HFFc6 (cell line): ENCODE results near the gene MCHR1. TPM values are rescaled to one million over a fixed set of nuclear protein-coding genes. Genes with fewer than 3 reads are reported as not detected.

Source experiments
- DNase-seq: peaks from one replicate; pipeline ENCODE4 v3.0.0-alpha.2; 2018
- H3K27ac Mint-ChIP-seq: 2 replicates; pipeline ENCODE4 v1.8.0; 2020; ENCODE audit warnings: mild to moderate bottlenecking, mixed read lengths
- H3K27me3 Mint-ChIP-seq: 2 replicates; pipeline ENCODE4 v1.8.0; 2021; ENCODE audit warnings: mild to moderate bottlenecking, moderate library complexity, mixed read lengths; ENCODE audit not compliant: insufficient read depth
- H3K36me3 Mint-ChIP-seq: 2 replicates; pipeline ENCODE4 v1.8.0; 2021; ENCODE audit warnings: low read depth, mixed read lengths
- H3K4me1 Mint-ChIP-seq: 2 replicates; pipeline ENCODE4 v1.8.0; 2020; ENCODE audit warnings: low read depth, mixed read lengths
- H3K4me3 Mint-ChIP-seq: 2 replicates; pipeline ENCODE4 v1.8.0; 2020; ENCODE audit warnings: mild to moderate bottlenecking, moderate library complexity, mixed read lengths
- H3K9me3 Mint-ChIP-seq: 2 replicates; pipeline ENCODE4 v1.8.0; 2020; ENCODE audit warnings: mild to moderate bottlenecking, mixed read lengths
- total RNA-seq, 6 experiments: library from RNA; stranded (reverse); fragmentation: NEBNext Ultra II Directional; extraction: Animal tissue kit (Norgen Biotek cat#: 25700); gene quantifications; 2 replicates in 1 of 6; 3 replicates in 5 of 6; pipeline ENCODE4 v1.2.3, GENCODE V29; 2021
- TF ChIP-seq, protein P1 (sequence below): fragments of 200-600 bp; sonication (generic); IDR thresholded peaks from 2 replicates; pipeline ENCODE4 v1.5.0; 2021; ENCODE audit warnings: antibody characterized with exemption, mild to moderate bottlenecking

Gene MCHR1
- total RNA-seq, 6 experiments from 2014 or later: 0.28 TPM; not detected in 5

DNA sequence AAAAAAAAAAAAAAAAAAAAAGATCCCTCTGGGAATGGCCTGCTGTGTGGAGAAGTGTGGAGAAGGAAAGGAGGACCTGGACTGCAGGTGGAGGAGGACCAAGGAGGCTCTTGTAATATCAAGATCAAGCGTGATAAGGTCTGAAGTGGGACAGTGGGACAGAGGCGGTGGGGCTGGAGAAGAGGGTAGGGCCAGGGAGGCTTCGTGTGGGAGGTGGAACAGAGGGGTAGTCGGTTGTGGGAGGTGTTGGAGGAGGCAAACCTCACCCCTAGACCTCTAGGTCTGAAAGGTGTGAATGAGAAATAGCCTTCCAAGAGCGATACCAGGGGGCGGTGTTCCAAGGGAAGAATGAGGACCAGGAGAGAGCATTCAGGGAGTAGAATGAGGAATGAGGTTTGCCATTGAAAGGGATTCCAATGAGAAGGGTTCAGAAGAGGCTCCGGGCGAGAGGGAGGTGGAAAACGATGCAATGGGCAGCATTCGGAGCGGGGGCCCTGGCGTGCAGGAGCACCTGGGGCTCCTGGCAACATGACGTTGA lies 44.2 kb downstream of the MCHR1 start:
- peaks cover 23% of the 10 kb centered on the region for H3K4me1 Mint-ChIP-seq
- no peak for DNase-seq
- no peak overlapping the region for H3K27ac Mint-ChIP-seq
- peaks cover 1% of the 10 kb centered on the region for H3K27me3 Mint-ChIP-seq
- no peaks in the 10 kb centered on the region for H3K36me3 Mint-ChIP-seq
- H3K9me3 Mint-ChIP-seq: no peaks in the 10 kb centered on the region
- TF ChIP-seq, protein P1, sequence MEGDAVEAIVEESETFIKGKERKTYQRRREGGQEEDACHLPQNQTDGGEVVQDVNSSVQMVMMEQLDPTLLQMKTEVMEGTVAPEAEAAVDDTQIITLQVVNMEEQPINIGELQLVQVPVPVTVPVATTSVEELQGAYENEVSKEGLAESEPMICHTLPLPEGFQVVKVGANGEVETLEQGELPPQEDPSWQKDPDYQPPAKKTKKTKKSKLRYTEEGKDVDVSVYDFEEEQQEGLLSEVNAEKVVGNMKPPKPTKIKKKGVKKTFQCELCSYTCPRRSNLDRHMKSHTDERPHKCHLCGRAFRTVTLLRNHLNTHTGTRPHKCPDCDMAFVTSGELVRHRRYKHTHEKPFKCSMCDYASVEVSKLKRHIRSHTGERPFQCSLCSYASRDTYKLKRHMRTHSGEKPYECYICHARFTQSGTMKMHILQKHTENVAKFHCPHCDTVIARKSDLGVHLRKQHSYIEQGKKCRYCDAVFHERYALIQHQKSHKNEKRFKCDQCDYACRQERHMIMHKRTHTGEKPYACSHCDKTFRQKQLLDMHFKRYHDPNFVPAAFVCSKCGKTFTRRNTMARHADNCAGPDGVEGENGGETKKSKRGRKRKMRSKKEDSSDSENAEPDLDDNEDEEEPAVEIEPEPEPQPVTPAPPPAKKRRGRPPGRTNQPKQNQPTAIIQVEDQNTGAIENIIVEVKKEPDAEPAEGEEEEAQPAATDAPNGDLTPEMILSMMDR: no peak
- no peak overlapping the region for H3K4me3 Mint-ChIP-seq

DNA sequence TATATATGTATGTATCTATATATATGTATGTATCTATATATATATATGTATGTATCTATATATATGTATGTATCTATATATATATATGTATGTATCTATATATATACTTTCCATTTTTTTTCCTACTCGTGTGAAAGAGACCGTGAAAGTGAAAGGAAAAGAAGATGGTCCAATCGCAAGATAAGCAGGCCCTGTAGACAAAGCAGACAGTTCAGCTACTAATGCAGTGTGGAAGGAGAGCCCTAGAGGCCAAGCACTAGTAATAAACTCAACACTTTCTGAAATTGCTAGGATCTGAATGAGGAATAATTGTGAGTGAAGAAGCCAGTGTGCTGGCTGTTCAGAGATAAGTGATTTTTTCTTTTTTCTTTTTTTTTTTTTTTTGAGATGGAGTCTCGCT lies 47.2 kb downstream of the MCHR1 start:
- Mint-ChIP-seq H3K9me3 (no peaks in the 10 kb centered on the region), H3K4me3 (no peak overlapping the region), H3K4me1 (peaks cover 14% of the 10 kb centered on the region), H3K27ac (no peak overlapping the region), H3K36me3 (no peaks in the 10 kb centered on the region), H3K27me3 (peaks cover 4% of the 10 kb centered on the region)
- TF ChIP-seq, protein P1: no peak
- DNase-seq: no peak

DNA sequence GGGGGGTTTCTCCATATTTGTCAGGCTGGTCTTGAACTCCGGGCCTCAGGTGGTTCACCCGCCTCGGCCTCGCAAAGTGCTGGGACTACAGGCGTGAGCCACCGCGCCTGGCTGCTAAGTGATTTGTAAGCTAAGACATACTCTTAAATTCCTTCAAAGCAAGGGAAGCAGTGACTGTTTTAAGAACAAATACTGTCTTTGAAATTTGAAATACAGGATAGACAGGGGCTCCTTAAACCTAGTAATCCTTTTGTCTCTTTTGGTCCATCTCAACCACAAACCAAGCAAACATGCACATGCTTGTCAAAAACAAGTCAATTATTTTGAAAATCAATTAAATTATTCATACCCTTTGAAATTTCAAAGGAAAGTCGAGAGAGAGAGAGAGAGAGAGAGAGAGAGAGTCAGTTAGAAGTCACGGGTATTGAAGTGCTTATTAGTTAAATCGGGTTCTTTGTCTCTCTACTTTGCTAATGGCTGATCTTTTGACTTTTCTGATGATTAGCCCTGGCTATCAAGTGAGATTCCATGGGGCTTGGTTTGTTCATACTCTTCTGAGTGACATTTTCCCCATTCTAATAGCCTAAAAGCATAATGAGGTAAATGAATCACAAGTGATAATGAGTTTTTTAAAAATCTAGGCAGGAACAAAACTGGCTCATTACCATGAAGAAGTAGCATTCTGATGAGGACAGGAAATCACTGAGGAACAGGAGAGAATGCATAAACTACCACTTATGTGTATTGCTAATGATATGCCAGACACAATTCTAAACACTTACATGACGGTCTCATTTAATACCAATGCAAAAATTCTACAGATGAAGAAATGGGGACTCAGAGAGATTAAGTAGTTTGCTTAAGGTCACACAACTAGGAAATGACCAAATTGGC lies 48.0 kb downstream of the MCHR1 start:
- Mint-ChIP-seq H3K9me3 (no peaks in the 10 kb centered on the region), H3K27me3 (peaks cover 5% of the 10 kb centered on the region), H3K36me3 (no peaks in the 10 kb centered on the region), H3K4me1 (peaks cover 14% of the 10 kb centered on the region), H3K27ac (no peak overlapping the region), H3K4me3 (no peak overlapping the region)
- no peak for DNase-seq
- TF ChIP-seq, protein P1: no peak

DNA sequence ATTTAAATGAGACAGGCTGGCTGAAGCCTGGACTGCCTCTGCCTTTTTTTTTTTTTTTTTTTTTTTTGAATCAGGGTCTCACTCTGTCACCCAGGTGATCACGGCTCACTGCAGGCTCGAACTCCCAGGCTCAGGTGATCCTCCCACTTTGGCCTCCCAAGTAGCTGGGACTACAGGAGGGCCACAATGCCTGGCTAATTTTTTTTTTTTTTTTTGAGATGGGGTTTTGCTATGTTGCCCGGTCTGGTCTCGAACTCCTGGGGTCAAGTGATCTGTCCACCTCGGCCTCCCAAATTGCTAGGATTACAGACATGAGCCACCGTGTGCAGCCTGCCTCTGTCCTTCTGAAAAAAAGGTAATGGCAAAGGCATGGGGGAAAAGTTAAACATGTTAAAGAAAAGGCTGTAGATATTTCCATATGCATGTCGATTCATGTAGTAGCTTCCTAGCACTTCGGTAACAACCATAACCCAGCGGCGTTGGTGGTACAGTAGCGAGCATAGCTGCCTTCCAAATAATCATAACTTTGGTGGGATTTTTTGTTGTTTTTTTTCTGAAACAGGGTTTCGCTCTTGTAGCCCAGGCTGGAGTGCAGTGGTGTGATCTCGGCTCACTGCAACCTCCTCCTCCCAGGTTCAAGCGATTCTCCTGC lies 48.8 kb downstream of the MCHR1 start:
- Mint-ChIP-seq H3K4me3 (no peak overlapping the region), H3K27me3 (peaks cover 5% of the 10 kb centered on the region), H3K27ac (no peak overlapping the region), H3K36me3 (no peaks in the 10 kb centered on the region), H3K4me1 (peaks cover 22% of the 10 kb centered on the region), H3K9me3 (no peaks in the 10 kb centered on the region)
- TF ChIP-seq, protein P1: no peak
- DNase-seq: no peak

DNA sequence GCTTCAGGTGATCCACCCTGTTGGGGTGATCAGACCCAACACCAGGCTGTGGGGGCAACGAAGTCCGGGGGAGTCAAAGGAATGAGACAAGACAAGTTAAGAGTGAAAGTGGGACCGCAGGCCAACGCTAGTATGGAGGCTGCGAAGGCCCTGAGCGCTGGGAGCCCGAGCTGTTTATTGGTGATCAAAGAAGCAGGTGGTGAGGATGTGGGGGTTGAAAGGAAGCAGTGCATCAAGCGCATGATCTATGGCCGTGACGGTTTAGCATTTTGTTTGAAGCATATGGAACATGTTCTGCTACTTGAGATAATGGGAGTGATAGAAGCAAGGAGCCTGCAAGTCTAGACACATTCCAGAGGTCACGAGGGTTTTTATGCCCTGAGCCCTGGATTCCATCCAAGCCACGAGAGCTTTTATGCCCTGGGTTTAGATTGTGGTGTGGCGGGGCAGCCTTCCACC lies 49.5 kb downstream of the MCHR1 start:
- DNase-seq: no peak
- H3K4me3 Mint-ChIP-seq: no peak overlapping the region

More for the DNA sequence above, 49.5 kb downstream of the MCHR1 start:
- Mint-ChIP-seq H3K4me1 (peaks cover 23% of the 10 kb centered on the region), H3K27me3 (peaks cover 5% of the 10 kb centered on the region), H3K9me3 (no peaks in the 10 kb centered on the region), H3K27ac (no peak overlapping the region), H3K36me3 (no peaks in the 10 kb centered on the region)
- TF ChIP-seq, protein P1: no peak
